CD4-positive, alpha-beta memory T cell (primary cell): Measurements from ENCODE around the gene KIAA0319L. TPM values are rescaled to one million over a fixed set of nuclear protein-coding genes. Genes with fewer than 3 reads are reported as not detected.
A peak's percentile ranks its signal among the peaks of the same experiment; 100 is the strongest.
"Not testable (repeated sequence)": the region's sequence is repeated elsewhere in the genome, so short reads cannot be mapped to it uniquely, and the experiment has no call there.

Experiments used
- CTCF ChIA-PET: fragments of 350-600 bp; sonication (Branson Sonifier 250); formaldehyde crosslinking; loops from one replicate; lab custom pipeline; 2021; ENCODE audit warnings: inconsistent platforms; ENCODE audit not compliant: partially characterized antibody; lab: Charles Lee
- POLR2A ChIA-PET: fragments of 350-600 bp; sonication (Branson Sonifier 250); formaldehyde crosslinking; loops from one replicate; lab custom pipeline; 2021; ENCODE audit not compliant: partially characterized antibody; lab: Charles Lee
- DNase-seq, 5 donors: peaks; one replicate each; pipeline versions ENCODE4 v3.0.0 to v3.0.0-alpha.2; 2020 to 2022; ENCODE audit warnings: mixed read lengths in 1 of 5
- H3K27ac ChIP-seq: one replicate; pipeline ENCODE4 v1.7.0; 2013; ENCODE audit warnings: low read depth, low read length
- H3K27me3 ChIP-seq: 2 replicates; pipeline ENCODE4 v1.7.0; 2013; ENCODE audit warnings: mild to moderate bottlenecking, low read length, moderate library complexity; ENCODE audit not compliant: insufficient read depth
- H3K36me3 ChIP-seq: 2 replicates; pipeline ENCODE4 v1.7.0; 2013; ENCODE audit warnings: mild to moderate bottlenecking, low read length, moderate library complexity; ENCODE audit not compliant: insufficient read depth
- H3K4me1 ChIP-seq: 2 replicates; pipeline ENCODE4 v1.7.0; 2013; ENCODE audit warnings: mild to moderate bottlenecking, low read length, moderate library complexity; ENCODE audit not compliant: insufficient read depth
- H3K4me3 ChIP-seq, 2 donors: one replicate each; pipeline ENCODE4 v1.7.0; 2013; ENCODE audit warnings: low read length in 2 of 2, mild to moderate bottlenecking in 1 of 2
- H3K9me3 ChIP-seq, 2 donors: one replicate each; pipeline ENCODE4 v1.7.0; 2013; ENCODE audit warnings: low read length in 2 of 2, control low read depth in 1 of 2; ENCODE audit not compliant: control insufficient read depth in 1 of 2
- H3K27ac Mint-ChIP-seq, 7 donors: one replicate each; pipeline ENCODE4 v1.8.0; 2020 to 2021; ENCODE audit warnings: mixed read lengths in 7 of 7, mild to moderate bottlenecking in 6 of 7, inconsistent platforms in 3 of 7, moderate library complexity in 3 of 7
- H3K27me3 Mint-ChIP-seq, 2 donors: one replicate each; pipeline ENCODE4 v1.8.0; 2020 to 2021; ENCODE audit warnings: mixed read lengths in 2 of 2
- H3K36me3 Mint-ChIP-seq, 2 donors: one replicate each; pipeline ENCODE4 v1.8.0; 2020 to 2021; ENCODE audit warnings: mixed read lengths in 2 of 2, inconsistent platforms in 1 of 2, mild to moderate bottlenecking in 1 of 2
- H3K4me1 Mint-ChIP-seq, 4 donors: one replicate each; pipeline ENCODE4 v1.8.0; 2020 to 2021; ENCODE audit warnings: mixed read lengths in 4 of 4, mild to moderate bottlenecking in 1 of 4
- H3K4me3 Mint-ChIP-seq, 8 donors: one replicate each; pipeline ENCODE4 v1.8.0; 2020 to 2021; ENCODE audit warnings: mixed read lengths in 8 of 8, mild to moderate bottlenecking in 7 of 8, moderate library complexity in 6 of 8, inconsistent platforms in 3 of 8
- H3K9me3 Mint-ChIP-seq, 8 donors: one replicate each; pipeline ENCODE4 v1.8.0; 2020 to 2021; ENCODE audit warnings: mixed read lengths in 8 of 8, mild to moderate bottlenecking in 5 of 8, inconsistent platforms in 3 of 8, moderate library complexity in 1 of 8
- intact Hi-C: fragments of 100-400 bp; cut with micrococcal nuclease; formaldehyde crosslinking; loops from one replicate; pipeline ENCODE4 v1.15.1; 2023
- polyA plus RNA-seq, 2 donors: library from polyadenylated mRNA; unstranded; fragments of 300-500 nt; fragmentation: Illumina TruSeq; gene quantifications; one replicate each; pipeline ENCODE4 v1.2.3, GENCODE V29; 2021
- total RNA-seq, 2 experiments: library from RNA; stranded (reverse); gene quantifications; one replicate each; pipeline ENCODE4 v1.2.3, GENCODE V29; 2021

Gene KIAA0319L
- total and polyA plus RNA-seq, 4 experiments from 2014 or later, result 12.7 to 82.9 (median 54.3) TPM

GRCh38 chr1:35470977-35471613 lies 86.1 kb downstream of the KIAA0319L start:
- H3K4me3 ChIP-seq, result no peak overlapping the region
- Mint-ChIP-seq H3K27ac (peak overlapping the region in 3 of 7 donors; percentile 16 to 52 (median 20)), H3K36me3 (peaks cover 59 to 67% of the 10 kb centered on the region in 2 donors), H3K4me1 (peaks cover 7 to 11% (median 9%) of the 10 kb centered on the region in 4 donors), H3K27me3 (no peaks in the 10 kb centered on the region), H3K9me3 (peaks cover 0 to 2% (median 0%) of the 10 kb centered on the region in 8 donors), H3K4me3 (no peak overlapping the region)
- POLR2A ChIA-PET, result interaction anchor here (1.2 to 1.8 kb wide), 2 partner anchors 35 to 85 kb away, joined by 3 to 7 read pairs; partner anchors contain the start of gene KIAA0319L
- H3K36me3 ChIP-seq, result peaks cover 24% of the 10 kb centered on the region
- intact Hi-C loops, result no loop called here
- CTCF ChIA-PET, result interaction anchor here (1.1 kb wide), 1 partner anchor 85 kb away, joined by 4 read pairs; the partner anchor contains the start of gene KIAA0319L
- H3K27me3 ChIP-seq, result no peaks in the 10 kb centered on the region
- DNase-seq, result no peak
- H3K27ac ChIP-seq, result no peak overlapping the region
- H3K9me3 ChIP-seq, result no peaks in the 10 kb centered on the region
- no peaks in the 10 kb centered on the region for H3K4me1 ChIP-seq

GRCh38 chr1:35466120-35466519 lies 91.1 kb downstream of the KIAA0319L start:
- Mint-ChIP-seq H3K4me3 (no peak overlapping the region), H3K27me3 (no peaks in the 10 kb centered on the region), H3K4me1 (peaks cover 18 to 24% (median 22%) of the 10 kb centered on the region in 4 donors), H3K9me3 (peaks cover 0 to 18% (median 7%) of the 10 kb centered on the region in 8 donors), H3K27ac (peak overlapping the region in 3 of 7 donors; percentile 3 to 36 (median 20)), H3K36me3 (peaks cover 71 to 81% of the 10 kb centered on the region in 2 donors)
- Histone ChIP-seq H3K4me3 (no peak overlapping the region), H3K27me3 (no peaks in the 10 kb centered on the region), H3K4me1 (peaks cover 10% of the 10 kb centered on the region), H3K9me3 (no peaks in the 10 kb centered on the region), H3K27ac (no peak overlapping the region), H3K36me3 (peaks cover 36% of the 10 kb centered on the region)
- CTCF ChIA-PET, result interaction anchor here (1.4 to 2.3 kb wide), 2 partner anchors 15 to 102 kb away, joined by 3 to 10 read pairs; no protein-coding TSS in a partner anchor
- DNase-seq, result no peak
- intact Hi-C loops, result no loop called here
- POLR2A ChIA-PET, result interaction anchor here (0.7 kb wide), 1 partner anchor 22 kb away, joined by 3 read pairs; no protein-coding TSS in a partner anchor

- H3K27me3 Mint-ChIP-seq, H3K27ac ChIP-seq, H3K4me3 Mint-ChIP-seq, CTCF ChIA-PET, H3K4me3 ChIP-seq, H3K9me3 ChIP-seq, intact Hi-C loops, H3K27me3 ChIP-seq, POLR2A ChIA-PET, DNase-seq: not testable (repeated sequence)
- peaks cover 10% of the 10 kb centered on the region for H3K4me1 ChIP-seq
- Mint-ChIP-seq H3K36me3 (peaks cover 68 to 82% of the 10 kb centered on the region in 2 donors), H3K27ac (peak overlapping the region in 1 of 7 donors; percentile 19), H3K4me1 (peaks cover 16 to 25% (median 22%) of the 10 kb centered on the region in 4 donors), H3K9me3 (peaks cover 0 to 18% (median 7%) of the 10 kb centered on the region in 8 donors)
- H3K36me3 ChIP-seq, result peaks cover 27% of the 10 kb centered on the region
Measured at GRCh38 chr1:35463749-35464148, 93.5 kb downstream of the KIAA0319L start.

- POLR2A ChIA-PET, result interaction anchor here (0.5 to 1.0 kb wide), 2 partner anchors 11 to 34 kb away, joined by 3 read pairs; no protein-coding TSS in a partner anchor
- Mint-ChIP-seq H3K36me3 (peaks cover 62 to 79% of the 10 kb centered on the region in 2 donors), H3K4me1 (peaks cover 13 to 25% (median 21%) of the 10 kb centered on the region in 4 donors), H3K4me3 (no peak overlapping the region), H3K27ac (peak overlapping the region in 5 of 7 donors; percentile 39 to 85 (median 46)), H3K9me3 (peaks cover 0 to 18% (median 7%) of the 10 kb centered on the region in 8 donors), H3K27me3 (no peaks in the 10 kb centered on the region)
- peaks cover 27% of the 10 kb centered on the region for H3K36me3 ChIP-seq
- CTCF ChIA-PET, result no interaction called here
- intact Hi-C loops, result no loop called here
- H3K9me3 ChIP-seq, result no peaks in the 10 kb centered on the region
- H3K27me3 ChIP-seq, result no peaks in the 10 kb centered on the region
- peaks cover 10% of the 10 kb centered on the region for H3K4me1 ChIP-seq
- H3K4me3 ChIP-seq, result no peak overlapping the region
- no peak for DNase-seq
- H3K27ac ChIP-seq, result no peak overlapping the region
Measured at GRCh38 chr1:35463232-35463631, 94.0 kb downstream of the KIAA0319L start.

GRCh38 chr1:35461966-35462651 lies 95.1 kb downstream of the KIAA0319L start:
- no peaks in the 10 kb centered on the region for H3K27me3 Mint-ChIP-seq
- Histone ChIP-seq H3K27me3 (no peaks in the 10 kb centered on the region), H3K4me3 (no peak overlapping the region), H3K36me3 (peaks cover 27% of the 10 kb centered on the region), H3K9me3 (no peaks in the 10 kb centered on the region), H3K4me1 (peaks cover 10% of the 10 kb centered on the region), H3K27ac (no peak overlapping the region)
- ChIA-PET POLR2A (interaction anchor here (0.6 to 1.0 kb wide), 3 partner anchors 10 to 95 kb away, joined by 3 read pairs; partner anchors contain the start of genes KIAA0319L and NCDN), CTCF (no interaction called here)
- H3K27ac Mint-ChIP-seq, result peak overlapping the region; percentile 57 to 97 (median 89)
- H3K9me3 Mint-ChIP-seq, result peaks cover 0 to 18% (median 7%) of the 10 kb centered on the region in 8 donors
- peak overlapping the region; percentile 40 to 78 (median 54) for H3K4me3 Mint-ChIP-seq
- intact Hi-C loops, result no loop called here
- H3K4me1 Mint-ChIP-seq, result peaks cover 10 to 28% (median 24%) of the 10 kb centered on the region in 4 donors
- DNase-seq, result no peak
- peaks cover 56 to 77% of the 10 kb centered on the region in 2 donors for H3K36me3 Mint-ChIP-seq

GRCh38 chr1:35460796-35461195 lies 96.4 kb downstream of the KIAA0319L start:
- no peak overlapping the region for H3K4me3 Mint-ChIP-seq
- DNase-seq, result no peak
- H3K27me3 Mint-ChIP-seq, result no peaks in the 10 kb centered on the region
- ChIA-PET CTCF (no interaction called here), POLR2A (no interaction called here)
- H3K27ac Mint-ChIP-seq, result peak overlapping the region in 3 of 7 donors; percentile 16 to 81 (median 41)
- H3K27me3 ChIP-seq, result no peaks in the 10 kb centered on the region
- H3K4me1 Mint-ChIP-seq, result peaks cover 10 to 28% (median 25%) of the 10 kb centered on the region in 4 donors
- no peak overlapping the region for H3K27ac ChIP-seq
- intact Hi-C loops, result no loop called here
- H3K4me3 ChIP-seq, result no peak overlapping the region
- no peaks in the 10 kb centered on the region for H3K9me3 ChIP-seq
- H3K4me1 ChIP-seq, result peaks cover 10% of the 10 kb centered on the region
- H3K36me3 ChIP-seq, result peaks cover 17% of the 10 kb centered on the region
- peaks cover 52 to 72% of the 10 kb centered on the region in 2 donors for H3K36me3 Mint-ChIP-seq
- peaks cover 0 to 18% (median 6%) of the 10 kb centered on the region in 8 donors for H3K9me3 Mint-ChIP-seq
